ENCODE data around the gene SSR2.

The SSR2 gene

DNA sequence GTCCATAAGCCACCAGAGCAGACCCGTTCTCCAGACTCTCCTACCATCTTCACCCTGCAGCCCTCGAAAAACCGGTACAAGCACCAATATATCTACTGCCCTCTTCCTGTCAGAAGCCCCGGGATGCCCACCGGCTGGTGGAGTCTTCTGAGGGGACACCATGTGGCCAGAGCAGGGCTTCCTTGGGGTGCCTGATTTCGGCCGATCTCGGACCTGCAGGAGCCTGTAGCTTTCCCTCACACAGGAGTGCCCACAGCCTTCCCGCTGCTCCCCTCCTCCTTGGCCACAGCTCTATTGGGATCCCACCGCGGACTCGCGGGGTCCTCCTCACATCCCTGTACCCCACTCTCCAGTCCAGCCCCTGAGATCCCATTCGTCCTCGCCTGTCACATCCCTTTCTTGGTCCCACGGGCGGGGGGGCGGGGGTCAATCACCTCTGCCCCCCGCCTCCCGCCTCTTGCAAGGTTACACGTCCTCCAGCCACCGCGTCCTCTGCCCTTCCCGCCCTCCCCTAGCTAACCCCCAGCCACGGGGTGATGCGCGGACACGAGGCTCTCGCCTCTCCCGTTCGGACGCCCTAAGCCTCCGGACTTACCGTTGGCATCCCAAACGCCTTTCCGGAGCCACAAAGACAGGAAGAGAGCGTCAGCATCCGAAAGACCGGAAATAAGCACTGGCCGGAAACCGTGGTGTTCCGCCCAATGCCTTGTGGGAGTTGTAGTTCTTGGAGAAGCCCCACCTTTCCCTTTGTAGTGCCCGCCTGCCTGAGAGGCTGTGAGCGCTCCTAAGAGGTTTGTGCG is at the start of gene SSR2:
Gene SSR2, minus strand, starts transcription at position 659 of the 800 bp plus-strand sequence. CDS start 784 bp downstream, outside the sequence.
- TF ChIP-seq, protein P1, sequence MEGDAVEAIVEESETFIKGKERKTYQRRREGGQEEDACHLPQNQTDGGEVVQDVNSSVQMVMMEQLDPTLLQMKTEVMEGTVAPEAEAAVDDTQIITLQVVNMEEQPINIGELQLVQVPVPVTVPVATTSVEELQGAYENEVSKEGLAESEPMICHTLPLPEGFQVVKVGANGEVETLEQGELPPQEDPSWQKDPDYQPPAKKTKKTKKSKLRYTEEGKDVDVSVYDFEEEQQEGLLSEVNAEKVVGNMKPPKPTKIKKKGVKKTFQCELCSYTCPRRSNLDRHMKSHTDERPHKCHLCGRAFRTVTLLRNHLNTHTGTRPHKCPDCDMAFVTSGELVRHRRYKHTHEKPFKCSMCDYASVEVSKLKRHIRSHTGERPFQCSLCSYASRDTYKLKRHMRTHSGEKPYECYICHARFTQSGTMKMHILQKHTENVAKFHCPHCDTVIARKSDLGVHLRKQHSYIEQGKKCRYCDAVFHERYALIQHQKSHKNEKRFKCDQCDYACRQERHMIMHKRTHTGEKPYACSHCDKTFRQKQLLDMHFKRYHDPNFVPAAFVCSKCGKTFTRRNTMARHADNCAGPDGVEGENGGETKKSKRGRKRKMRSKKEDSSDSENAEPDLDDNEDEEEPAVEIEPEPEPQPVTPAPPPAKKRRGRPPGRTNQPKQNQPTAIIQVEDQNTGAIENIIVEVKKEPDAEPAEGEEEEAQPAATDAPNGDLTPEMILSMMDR (IDR thresholded peaks at IDR 0.05; ENCODE audit: insufficient read depth, low read depth, low read length, missing control alignments) = no peak
- DNase-seq (ENCODE audit: low read depth) = peak; percentile 94
- peak within 1 kb of the TSS; percentile 89 for H3K4me3 ChIP-seq (ENCODE audit: low read depth, low read length)

DNA sequence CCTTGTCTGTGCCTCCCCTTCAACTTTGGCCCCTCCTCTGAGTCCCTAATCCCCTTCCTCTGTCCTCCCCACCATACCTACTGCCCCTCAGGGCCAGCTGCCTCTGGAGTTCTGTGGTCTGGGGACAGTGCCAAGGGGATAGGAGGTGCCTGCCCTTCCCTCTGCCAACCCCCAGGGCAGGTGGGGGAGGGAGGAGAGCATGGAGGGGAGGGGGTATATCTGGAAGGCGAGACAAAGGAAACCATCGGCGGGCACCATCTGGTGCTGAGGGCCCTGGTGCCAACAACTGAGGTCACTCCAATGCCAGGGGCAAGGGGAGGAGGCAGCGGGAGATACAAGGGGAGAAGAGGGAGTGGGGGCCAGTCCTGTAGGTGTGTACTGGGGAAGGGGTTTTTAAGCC is 49.8 kb upstream of the SSR2 start:
- DNase-seq (ENCODE audit: low read depth) = no peak
- no peak overlapping the region for H3K4me3 ChIP-seq (ENCODE audit: low read depth, low read length)
- TF ChIP-seq, protein P1 (IDR thresholded peaks at IDR 0.05; ENCODE audit: insufficient read depth, low read depth, low read length, missing control alignments) = no peak

DNA sequence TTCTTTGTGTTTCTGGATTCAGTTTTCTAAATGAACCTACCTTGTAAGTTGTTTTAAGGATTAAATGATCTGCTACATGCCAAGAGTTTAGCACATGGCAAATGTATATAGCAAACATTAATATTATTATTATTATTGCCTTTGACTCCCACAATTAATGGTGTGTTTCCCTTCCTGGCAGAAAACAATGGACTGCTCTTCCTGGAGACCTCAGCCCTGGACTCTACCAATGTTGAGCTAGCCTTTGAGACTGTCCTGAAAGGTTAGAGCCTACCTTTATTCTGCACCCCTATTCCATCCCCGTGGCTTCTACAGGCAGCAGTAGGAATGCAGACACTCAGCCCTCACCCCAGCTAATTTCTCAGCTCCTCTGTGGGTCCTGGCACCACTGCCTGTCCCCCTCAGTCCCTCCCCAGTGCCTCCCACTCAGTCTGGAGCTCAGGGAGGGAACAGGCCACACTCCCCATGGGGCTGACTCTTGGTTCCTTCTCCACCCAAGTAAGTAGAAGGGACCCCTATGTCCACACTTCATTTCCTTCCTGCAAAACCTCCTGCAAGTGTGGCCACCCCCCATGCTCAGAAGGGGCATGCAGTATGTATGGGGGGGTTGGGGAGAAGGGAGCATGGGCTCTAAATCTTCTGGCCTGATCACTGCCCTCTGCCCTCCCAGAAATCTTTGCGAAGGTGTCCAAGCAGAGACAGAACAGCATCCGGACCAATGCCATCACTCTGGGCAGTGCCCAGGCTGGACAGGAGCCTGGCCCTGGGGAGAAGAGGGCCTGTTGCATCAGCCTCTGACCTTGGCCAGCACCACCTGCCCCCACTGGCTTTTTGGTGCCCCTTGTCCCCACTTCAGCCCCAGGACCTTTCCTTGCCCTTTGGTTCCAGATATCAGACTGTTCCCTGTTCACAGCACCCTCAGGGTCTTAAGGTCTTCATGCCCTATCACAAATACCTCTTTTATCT is 49.0 kb upstream of the SSR2 start:
- no peak for DNase-seq (ENCODE audit: low read depth)
- H3K4me3 ChIP-seq (ENCODE audit: low read depth, low read length) = no peak overlapping the region
- TF ChIP-seq, protein P1 (IDR thresholded peaks at IDR 0.05; ENCODE audit: insufficient read depth, low read depth, low read length, missing control alignments) = no peak

DNA sequence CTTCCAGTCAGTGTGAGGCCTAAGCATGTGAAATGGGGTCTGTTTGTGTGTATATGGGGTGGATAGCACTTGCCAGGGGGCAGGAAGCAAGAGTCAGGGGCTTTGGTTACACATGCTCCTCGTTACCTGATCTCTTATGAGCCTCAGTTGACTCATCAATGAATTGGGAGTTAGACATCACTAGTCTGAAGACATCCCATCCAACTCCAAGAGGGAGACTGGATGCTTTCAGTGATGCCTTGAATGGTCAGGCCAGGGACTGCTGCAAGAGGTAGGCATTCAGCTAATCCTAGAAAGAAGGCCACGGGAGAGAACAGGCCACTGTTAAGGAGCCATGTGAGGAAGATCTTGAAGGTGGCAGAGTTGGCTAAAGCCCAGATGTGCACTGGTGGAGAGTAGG is 46.5 kb upstream of the SSR2 start:
- no peak overlapping the region for H3K4me3 ChIP-seq (ENCODE audit: low read depth, low read length)
- TF ChIP-seq, protein P1 (IDR thresholded peaks at IDR 0.05; ENCODE audit: insufficient read depth, low read depth, low read length, missing control alignments) = no peak
- DNase-seq (ENCODE audit: low read depth) = no peak

DNA sequence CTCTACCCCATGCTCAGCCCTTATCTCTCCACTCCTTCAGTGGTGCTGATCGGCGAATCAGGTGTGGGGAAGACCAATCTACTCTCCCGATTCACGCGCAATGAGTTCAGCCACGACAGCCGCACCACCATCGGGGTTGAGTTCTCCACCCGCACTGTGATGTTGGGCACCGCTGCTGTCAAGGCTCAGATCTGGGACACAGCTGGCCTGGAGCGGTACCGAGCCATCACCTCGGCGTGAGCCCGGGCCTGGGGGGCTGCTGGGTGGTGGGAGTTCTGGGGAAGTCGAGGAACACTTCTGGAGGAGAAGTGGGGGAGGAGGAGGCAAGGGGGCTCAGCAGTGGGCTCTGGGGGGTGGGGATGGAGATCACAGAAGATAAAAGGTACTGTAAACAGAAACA is 45.1 kb upstream of the SSR2 start:
- no peak overlapping the region for H3K4me3 ChIP-seq (ENCODE audit: low read depth, low read length)
- TF ChIP-seq, protein P1 (IDR thresholded peaks at IDR 0.05; ENCODE audit: insufficient read depth, low read depth, low read length, missing control alignments) = no peak

DNA sequence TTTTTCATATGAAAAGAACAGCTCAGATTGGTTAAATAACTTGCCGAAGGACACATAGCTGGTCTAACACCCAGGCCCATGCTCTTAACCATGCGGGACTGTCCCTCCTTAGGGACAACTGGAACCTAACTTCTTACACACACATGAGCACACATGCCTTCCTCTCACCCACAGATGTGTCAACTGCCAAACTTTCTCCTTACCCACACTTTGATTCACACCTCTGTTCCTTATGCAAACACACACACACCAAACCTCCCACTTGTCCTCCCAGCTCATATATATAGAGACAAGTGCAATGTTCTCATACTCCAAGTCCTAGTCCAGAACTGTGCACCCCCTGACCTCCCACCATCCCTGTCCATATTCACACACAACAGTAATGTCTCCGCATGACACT is 44.5 kb upstream of the SSR2 start:
- TF ChIP-seq, protein P1 (IDR thresholded peaks at IDR 0.05; ENCODE audit: insufficient read depth, low read depth, low read length, missing control alignments) = no peak
- no peak for DNase-seq (ENCODE audit: low read depth)
- H3K4me3 ChIP-seq (ENCODE audit: low read depth, low read length) = no peak overlapping the region

More for the DNA sequence above, 45.1 kb upstream of the SSR2 start:
- DNase-seq (ENCODE audit: low read depth) = no peak

All from GM12865 (cell line).